ENCODE measurements around the gene LPAR3. TPM values are rescaled to one million over a fixed set of nuclear protein-coding genes. Genes with fewer than 3 reads are reported as not detected.

The LPAR3 gene
- total RNA-seq, 1 experiment from 2014 or later: 0.13 TPM

DNA sequence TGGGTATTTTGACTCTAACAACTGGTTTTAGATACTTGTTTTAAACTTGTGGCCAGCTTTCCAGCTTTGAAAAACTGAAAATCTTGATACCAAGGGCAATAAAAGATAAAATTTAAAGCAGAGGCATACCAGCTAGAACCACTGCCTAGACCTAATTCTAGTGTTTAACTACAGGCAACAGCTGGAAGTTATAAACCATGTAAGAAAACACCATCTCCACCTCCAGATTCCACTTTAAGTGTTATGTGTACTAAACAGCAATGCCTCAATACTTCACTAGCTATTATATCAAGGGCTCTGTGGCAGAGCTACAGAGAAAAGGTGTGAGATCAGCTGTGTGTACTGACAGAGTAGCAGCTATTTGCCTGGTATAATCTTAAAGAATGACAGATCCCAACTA is 69.5 kb downstream of the LPAR3 start:
- Histone ChIP-seq H3K27me3 (replicated peaks; ENCODE audit: insufficient read depth, low read depth, low read length, poor library complexity) (peaks cover 11% of the 10 kb centered on the region), H3K4me3 (ENCODE audit: low read depth, low read length, poor library complexity, severe bottlenecking) (no peak overlapping the region), H3K27ac (ENCODE audit: low read depth, low read length, poor library complexity, severe bottlenecking) (no peak overlapping the region), H3K36me3 (ENCODE audit: insufficient read depth, low read length, poor library complexity, severe bottlenecking) (no peaks in the 10 kb centered on the region), H3K9me3 (ENCODE audit: low read depth, low read length, poor library complexity, severe bottlenecking) (no peaks in the 10 kb centered on the region), H3K4me1 (ENCODE audit: insufficient read depth, low read length, poor library complexity, severe bottlenecking) (no peaks in the 10 kb centered on the region)
- no peak for TF ChIP-seq EZH2 (IDR thresholded peaks at IDR 0.05; ENCODE audit: borderline replicate concordance, low read depth, low read length, poor library complexity, severe bottlenecking)
- TF ChIP-seq, protein P1, sequence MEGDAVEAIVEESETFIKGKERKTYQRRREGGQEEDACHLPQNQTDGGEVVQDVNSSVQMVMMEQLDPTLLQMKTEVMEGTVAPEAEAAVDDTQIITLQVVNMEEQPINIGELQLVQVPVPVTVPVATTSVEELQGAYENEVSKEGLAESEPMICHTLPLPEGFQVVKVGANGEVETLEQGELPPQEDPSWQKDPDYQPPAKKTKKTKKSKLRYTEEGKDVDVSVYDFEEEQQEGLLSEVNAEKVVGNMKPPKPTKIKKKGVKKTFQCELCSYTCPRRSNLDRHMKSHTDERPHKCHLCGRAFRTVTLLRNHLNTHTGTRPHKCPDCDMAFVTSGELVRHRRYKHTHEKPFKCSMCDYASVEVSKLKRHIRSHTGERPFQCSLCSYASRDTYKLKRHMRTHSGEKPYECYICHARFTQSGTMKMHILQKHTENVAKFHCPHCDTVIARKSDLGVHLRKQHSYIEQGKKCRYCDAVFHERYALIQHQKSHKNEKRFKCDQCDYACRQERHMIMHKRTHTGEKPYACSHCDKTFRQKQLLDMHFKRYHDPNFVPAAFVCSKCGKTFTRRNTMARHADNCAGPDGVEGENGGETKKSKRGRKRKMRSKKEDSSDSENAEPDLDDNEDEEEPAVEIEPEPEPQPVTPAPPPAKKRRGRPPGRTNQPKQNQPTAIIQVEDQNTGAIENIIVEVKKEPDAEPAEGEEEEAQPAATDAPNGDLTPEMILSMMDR (conservative IDR thresholded peaks at IDR 0.05; ENCODE audit: low read depth, low read length): no peak
- no TSS peak for BruUV-seq (replicated peaks)
- no peak for DNase-seq (ENCODE audit: low spot score)
- POLR2A ChIA-PET (ENCODE audit: low non-redundant PET): no interaction called here
- CTCF ChIA-PET: interaction anchor here (0.6 kb wide), 1 partner anchor 51 kb away, joined by 3 read pairs; no protein-coding TSS in a partner anchor
- intact Hi-C loops (cut with micrococcal nuclease; ENCODE audit: unreplicated experiment): no loop called here

DNA sequence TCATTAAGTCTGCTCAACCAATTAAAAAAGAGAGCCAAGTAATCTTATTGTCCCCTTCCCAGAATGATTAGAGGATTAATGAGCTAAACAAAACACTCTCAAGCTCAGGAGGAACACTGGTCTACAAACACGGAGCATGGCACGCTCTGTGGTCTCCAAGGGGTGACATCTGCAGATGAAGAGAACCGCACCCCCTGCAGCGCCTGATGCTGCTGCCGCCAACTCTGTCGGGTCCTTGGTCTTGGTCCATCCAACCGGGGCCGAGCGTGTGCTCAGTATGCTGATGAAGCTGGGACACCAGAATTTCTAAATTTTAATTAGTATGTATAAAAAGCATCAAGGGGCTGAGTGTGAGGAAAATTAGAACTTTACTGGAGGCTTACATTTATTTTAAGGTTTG is 82.7 kb downstream of the LPAR3 start:
- no peak overlapping the region for H3K4me3 ChIP-seq (ENCODE audit: low read depth, low read length, poor library complexity, severe bottlenecking)
- TF ChIP-seq, protein P1 (conservative IDR thresholded peaks at IDR 0.05; ENCODE audit: low read depth, low read length): no peak
- TF ChIP-seq EZH2 (IDR thresholded peaks at IDR 0.05; ENCODE audit: borderline replicate concordance, low read depth, low read length, poor library complexity, severe bottlenecking): no peak
- DNase-seq (ENCODE audit: low spot score): no peak
- intact Hi-C loops (cut with micrococcal nuclease; ENCODE audit: unreplicated experiment): no loop called here
- no peaks in the 10 kb centered on the region for H3K36me3 ChIP-seq (ENCODE audit: insufficient read depth, low read length, poor library complexity, severe bottlenecking)
- no peak overlapping the region for H3K27ac ChIP-seq (ENCODE audit: low read depth, low read length, poor library complexity, severe bottlenecking)
- ChIA-PET POLR2A (ENCODE audit: low non-redundant PET) (no interaction called here), CTCF (no interaction called here)
- H3K4me1 ChIP-seq (ENCODE audit: insufficient read depth, low read length, poor library complexity, severe bottlenecking): no peaks in the 10 kb centered on the region
- H3K27me3 ChIP-seq (replicated peaks; ENCODE audit: insufficient read depth, low read depth, low read length, poor library complexity): peaks cover 27% of the 10 kb centered on the region
- BruUV-seq (replicated peaks): no TSS peak
- no peaks in the 10 kb centered on the region for H3K9me3 ChIP-seq (ENCODE audit: low read depth, low read length, poor library complexity, severe bottlenecking)

DNA sequence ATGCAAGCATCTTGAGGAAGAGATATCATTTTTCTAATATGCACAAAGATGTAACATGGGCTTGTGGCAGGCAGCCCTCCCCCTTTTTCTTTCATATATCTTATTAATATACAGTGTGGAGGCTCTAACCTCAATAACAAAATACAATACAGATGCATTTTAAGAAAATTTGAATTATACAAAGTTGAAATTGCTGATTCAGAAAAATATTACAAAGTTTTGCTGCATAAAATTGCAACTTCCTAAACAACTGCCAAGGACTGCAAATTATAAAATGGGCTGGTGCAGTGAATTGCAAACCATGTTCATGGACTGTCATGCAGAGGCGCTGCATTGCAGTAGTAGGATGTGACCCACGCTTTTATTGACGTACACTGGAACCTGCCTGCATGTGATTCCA is 84.0 kb downstream of the LPAR3 start:
- intact Hi-C loops (cut with micrococcal nuclease; ENCODE audit: unreplicated experiment): no loop called here

More for the DNA sequence above, 84.0 kb downstream of the LPAR3 start:
- TF ChIP-seq, protein P1 (conservative IDR thresholded peaks at IDR 0.05; ENCODE audit: low read depth, low read length): no peak
- no peak for TF ChIP-seq EZH2 (IDR thresholded peaks at IDR 0.05; ENCODE audit: borderline replicate concordance, low read depth, low read length, poor library complexity, severe bottlenecking)
- H3K9me3 ChIP-seq (ENCODE audit: low read depth, low read length, poor library complexity, severe bottlenecking): no peaks in the 10 kb centered on the region
- DNase-seq (ENCODE audit: low spot score): no peak
- no peak overlapping the region for H3K4me3 ChIP-seq (ENCODE audit: low read depth, low read length, poor library complexity, severe bottlenecking)
- no peaks in the 10 kb centered on the region for H3K36me3 ChIP-seq (ENCODE audit: insufficient read depth, low read length, poor library complexity, severe bottlenecking)
- H3K27me3 ChIP-seq (replicated peaks; ENCODE audit: insufficient read depth, low read depth, low read length, poor library complexity): peaks cover 34% of the 10 kb centered on the region
- H3K4me1 ChIP-seq (ENCODE audit: insufficient read depth, low read length, poor library complexity, severe bottlenecking): no peaks in the 10 kb centered on the region
- no TSS peak for BruUV-seq (replicated peaks)
- CTCF ChIA-PET: no interaction called here
- POLR2A ChIA-PET (ENCODE audit: low non-redundant PET): no interaction called here
- H3K27ac ChIP-seq (ENCODE audit: low read depth, low read length, poor library complexity, severe bottlenecking): no peak overlapping the region

Data from A673 (cell line).